Activated naive CD4-positive, alpha-beta T cell treated with anti-CD3 and anti-CD28 coated beads for 36 hours (primary cell): ENCODE results near the gene CRTC2. TPM values are rescaled to one million over a fixed set of nuclear protein-coding genes. Genes with fewer than 3 reads are reported as not detected.
"Not testable (repeated sequence)": the region's sequence is repeated elsewhere in the genome, so short reads cannot be mapped to it uniquely, and the experiment has no call there.

Experiments
- CTCF ChIA-PET: fragments of 350-600 bp; sonication (Branson Sonifier 250); formaldehyde crosslinking; loops from one replicate; lab custom pipeline; 2021; ENCODE audit warnings: antibody characterized with exemption; lab: Charles Lee
- DNase-seq: peaks from one replicate; pipeline ENCODE4 v3.0.0-alpha.2; 2020
- H3K27ac Mint-ChIP-seq: one replicate; pipeline ENCODE4 v1.8.0; 2021; ENCODE audit warnings: mild to moderate bottlenecking, mixed read lengths
- H3K27me3 Mint-ChIP-seq: one replicate; pipeline ENCODE4 v1.8.0; 2021; ENCODE audit warnings: low read depth, mixed read lengths
- H3K36me3 Mint-ChIP-seq: one replicate; pipeline ENCODE4 v1.8.0; 2021; ENCODE audit warnings: low read depth, mixed read lengths
- H3K4me1 Mint-ChIP-seq: one replicate; pipeline ENCODE4 v1.8.0; 2021; ENCODE audit warnings: low read depth, mixed read lengths
- H3K4me3 Mint-ChIP-seq: one replicate; pipeline ENCODE4 v1.8.0; 2021; ENCODE audit warnings: mild to moderate bottlenecking, moderate library complexity, mixed read lengths
- H3K9me3 Mint-ChIP-seq: one replicate; pipeline ENCODE4 v1.8.0; 2021; ENCODE audit warnings: mixed read lengths
- intact Hi-C: fragments of 100-400 bp; cut with micrococcal nuclease; formaldehyde crosslinking; loops from one replicate; pipeline ENCODE4 v1.15.1; 2023
- total RNA-seq, 2 experiments: library from RNA; stranded (reverse); gene quantifications; one replicate each; pipeline ENCODE4 v1.2.3, GENCODE V29; 2021

CRTC2 gene
- total RNA-seq, 2 experiments from 2014 or later = 72.6 to 83.0 TPM

- H3K27ac Mint-ChIP-seq = peak overlapping the region; percentile 94
- DNase-seq = peak; percentile 75
- CTCF ChIA-PET = interaction anchor here (0.6 to 1.9 kb wide), 11 partner anchors 23 to 125 kb away, joined by 3 to 12 read pairs (median 5); partner anchors contain the start of genes DENND4B and RAB13
- no peaks in the 10 kb centered on the region for H3K27me3 Mint-ChIP-seq
- peaks cover 3% of the 10 kb centered on the region for H3K36me3 Mint-ChIP-seq
- intact Hi-C loops = loop anchor here (2.0 kb wide), 1 partner anchor 74 kb away; no protein-coding TSS in a partner anchor
- peaks cover 43% of the 10 kb centered on the region for H3K4me1 Mint-ChIP-seq
- peak overlapping the region; percentile 81 for H3K4me3 Mint-ChIP-seq
- no peaks in the 10 kb centered on the region for H3K9me3 Mint-ChIP-seq
Observed at GRCh38 chr1:153922076-153922971, 36.1 kb downstream of the CRTC2 start.

- CTCF ChIA-PET = interaction anchor here (0.7 to 1.9 kb wide), 7 partner anchors 23 to 124 kb away, joined by 3 to 12 read pairs (median 5); partner anchors contain the start of genes JTB and RAB13
- peak; percentile 26 for DNase-seq
- Mint-ChIP-seq H3K27me3 (no peaks in the 10 kb centered on the region), H3K27ac (peak overlapping the region; percentile 83), H3K4me1 (peaks cover 47% of the 10 kb centered on the region), H3K4me3 (peak overlapping the region; percentile 81), H3K36me3 (peaks cover 3% of the 10 kb centered on the region), H3K9me3 (no peaks in the 10 kb centered on the region)
- intact Hi-C loops = loop anchor here (2.0 kb wide), 1 partner anchor 73 kb away; no protein-coding TSS in a partner anchor
Observed at GRCh38 chr1:153921803-153922075, 36.7 kb downstream of the CRTC2 start.

GRCh38 chr1:153921080-153921802 is 37.2 kb downstream of the CRTC2 start:
- H3K27me3 Mint-ChIP-seq = no peaks in the 10 kb centered on the region
- intact Hi-C loops = no loop called here
- H3K4me3 Mint-ChIP-seq = peak overlapping the region; percentile 81
- peak overlapping the region; percentile 83 for H3K27ac Mint-ChIP-seq
- DNase-seq = no peak
- CTCF ChIA-PET = interaction anchor here (0.7 to 1.9 kb wide), 7 partner anchors 24 to 124 kb away, joined by 3 to 12 read pairs (median 5); partner anchors contain the start of genes JTB and RAB13
- H3K36me3 Mint-ChIP-seq = peaks cover 4% of the 10 kb centered on the region
- H3K9me3 Mint-ChIP-seq = no peaks in the 10 kb centered on the region
- H3K4me1 Mint-ChIP-seq = peaks cover 49% of the 10 kb centered on the region

- intact Hi-C loops = loop anchor here (5.0 kb wide), 1 partner anchor 98 kb away; no protein-coding TSS in a partner anchor
- peaks cover 54% of the 10 kb centered on the region for H3K4me1 Mint-ChIP-seq
- H3K4me3 Mint-ChIP-seq = peak overlapping the region; percentile 81
- CTCF ChIA-PET = interaction anchor here (0.6 to 2.4 kb wide), 12 partner anchors 9 to 1076 kb away, joined by 3 to 7 read pairs (median 4); partner anchors contain the start of genes JTB, RAB13 and SLC39A1
- H3K27ac Mint-ChIP-seq = peak overlapping the region; percentile 83
- H3K27me3 Mint-ChIP-seq = no peaks in the 10 kb centered on the region
- H3K36me3 Mint-ChIP-seq = peaks cover 6% of the 10 kb centered on the region
- DNase-seq = peak; percentile 43
- no peaks in the 10 kb centered on the region for H3K9me3 Mint-ChIP-seq
Observed at GRCh38 chr1:153919876-153920852, 38.2 kb downstream of the CRTC2 start.

GRCh38 chr1:153916297-153916696 is 42.1 kb downstream of the CRTC2 start:
- CTCF ChIA-PET = no interaction called here
- no peak overlapping the region for H3K4me3 Mint-ChIP-seq
- no peak for DNase-seq
- peaks cover 68% of the 10 kb centered on the region for H3K4me1 Mint-ChIP-seq
- intact Hi-C loops = loop anchor here (5.0 kb wide), 1 partner anchor 94 kb away; no protein-coding TSS in a partner anchor
- no peaks in the 10 kb centered on the region for H3K9me3 Mint-ChIP-seq
- H3K27ac Mint-ChIP-seq = no peak overlapping the region
- H3K27me3 Mint-ChIP-seq = no peaks in the 10 kb centered on the region
- peaks cover 5% of the 10 kb centered on the region for H3K36me3 Mint-ChIP-seq

GRCh38 chr1:153912349-153912748 is 46.1 kb downstream of the CRTC2 start:
- Mint-ChIP-seq H3K9me3 (no peaks in the 10 kb centered on the region), H3K36me3 (peaks cover 9% of the 10 kb centered on the region)

GRCh38 chr1:153910560-153910959 is 47.9 kb downstream of the CRTC2 start:
- H3K27ac Mint-ChIP-seq, H3K36me3 Mint-ChIP-seq, H3K4me3 Mint-ChIP-seq, DNase-seq, H3K9me3 Mint-ChIP-seq, intact Hi-C loops, H3K27me3 Mint-ChIP-seq: not testable (repeated sequence)
- H3K4me1 Mint-ChIP-seq = peaks cover 41% of the 10 kb centered on the region
- CTCF ChIA-PET = interaction anchor here (1.6 kb wide), 1 partner anchor 10 kb away, joined by 3 read pairs; no protein-coding TSS in a partner anchor

More at GRCh38 chr1:153912349-153912748, 46.1 kb downstream of the CRTC2 start:
- CTCF ChIA-PET = no interaction called here
- Mint-ChIP-seq H3K27me3 (no peaks in the 10 kb centered on the region), H3K27ac (no peak overlapping the region), H3K4me3 (no peak overlapping the region), H3K4me1 (peaks cover 37% of the 10 kb centered on the region)
- intact Hi-C loops = no loop called here
- no peak for DNase-seq

- DNase-seq = no peak
- no peaks in the 10 kb centered on the region for H3K9me3 Mint-ChIP-seq
- no peaks in the 10 kb centered on the region for H3K27me3 Mint-ChIP-seq
- intact Hi-C loops = no loop called here
- no peak overlapping the region for H3K4me3 Mint-ChIP-seq
- CTCF ChIA-PET = interaction anchor here (0.6 kb wide), 1 partner anchor 239 kb away, joined by 3 read pairs; no protein-coding TSS in a partner anchor
- no peak overlapping the region for H3K27ac Mint-ChIP-seq
- H3K36me3 Mint-ChIP-seq = peaks cover 9% of the 10 kb centered on the region
- peaks cover 45% of the 10 kb centered on the region for H3K4me1 Mint-ChIP-seq
Observed at GRCh38 chr1:153908071-153908470, 50.3 kb downstream of the CRTC2 start.

- no peak for DNase-seq
- Mint-ChIP-seq H3K27me3 (no peaks in the 10 kb centered on the region), H3K4me3 (no peak overlapping the region), H3K36me3 (peaks cover 9% of the 10 kb centered on the region), H3K27ac (peak overlapping the region; percentile 65), H3K4me1 (peaks cover 39% of the 10 kb centered on the region), H3K9me3 (no peaks in the 10 kb centered on the region)
- CTCF ChIA-PET = no interaction called here
- intact Hi-C loops = no loop called here
Observed at GRCh38 chr1:153907134-153907533, 51.3 kb downstream of the CRTC2 start.

GRCh38 chr1:153906396-153906795 is 52.0 kb downstream of the CRTC2 start:
- Mint-ChIP-seq H3K4me1 (peaks cover 35% of the 10 kb centered on the region), H3K36me3 (peaks cover 8% of the 10 kb centered on the region), H3K9me3 (no peaks in the 10 kb centered on the region), H3K27me3 (no peaks in the 10 kb centered on the region), H3K27ac (peak overlapping the region; percentile 65), H3K4me3 (no peak overlapping the region)
- DNase-seq = no peak
- intact Hi-C loops = no loop called here
- CTCF ChIA-PET = interaction anchor here (0.9 kb wide), 1 partner anchor 234 kb away, joined by 3 read pairs; no protein-coding TSS in a partner anchor

GRCh38 chr1:153905908-153906307 is 52.5 kb downstream of the CRTC2 start:
- peak; percentile 27 for DNase-seq
- H3K9me3 Mint-ChIP-seq, H3K36me3 Mint-ChIP-seq, H3K27me3 Mint-ChIP-seq, H3K4me3 Mint-ChIP-seq, intact Hi-C loops: not testable (repeated sequence)
- CTCF ChIA-PET = interaction anchor here (0.9 kb wide), 1 partner anchor 234 kb away, joined by 3 read pairs; no protein-coding TSS in a partner anchor
- Mint-ChIP-seq H3K27ac (peak overlapping the region; percentile 65), H3K4me1 (peaks cover 31% of the 10 kb centered on the region)
